NCI-H774 (cell line): Measurements from ENCODE around the gene CCDC141.

Experiments
- DNase-seq: peaks from one replicate; lab custom pipeline; 2025; lab: John Stamatoyannopoulos, UW

Gene CCDC141

GRCh38 chr2:178911039-178911438 is 138.9 kb downstream of the CCDC141 start:
- no peak for DNase-seq

- no peak for DNase-seq
These were observed 139.9 kb downstream of the CCDC141 start for GRCh38 chr2:178910005-178910404.

GRCh38 chr2:178909507-178909906 is 140.4 kb downstream of the CCDC141 start:
- no peak for DNase-seq

- DNase-seq = no peak
These were observed 141.1 kb downstream of the CCDC141 start for GRCh38 chr2:178908810-178909209.

- DNase-seq = no peak
These were observed 144.7 kb downstream of the CCDC141 start for GRCh38 chr2:178905261-178905660.

- no peak for DNase-seq
These were observed 150.3 kb downstream of the CCDC141 start for GRCh38 chr2:178899656-178900055.

GRCh38 chr2:178895872-178896271 is 154.1 kb downstream of the CCDC141 start:
- DNase-seq = no peak

- DNase-seq = no peak
These were observed 154.8 kb downstream of the CCDC141 start for GRCh38 chr2:178895171-178895570.

GRCh38 chr2:178892751-178893625 is 156.9 kb downstream of the CCDC141 start:
- no peak for DNase-seq

GRCh38 chr2:178891959-178892485 is 157.9 kb downstream of the CCDC141 start:
- no peak for DNase-seq

- DNase-seq = peak; percentile 30
These were observed 158.5 kb downstream of the CCDC141 start for GRCh38 chr2:178891265-178891958.

- DNase-seq = no peak
These were observed 163.9 kb downstream of the CCDC141 start for GRCh38 chr2:178886006-178886405.

GRCh38 chr2:178884440-178884839 is 165.5 kb downstream of the CCDC141 start:
- DNase-seq = no peak

- DNase-seq = no peak
These were observed 167.1 kb downstream of the CCDC141 start for GRCh38 chr2:178882666-178883440.

- DNase-seq = no peak
These were observed 168.9 kb downstream of the CCDC141 start for GRCh38 chr2:178881075-178881474.

GRCh38 chr2:178880257-178880656 is 169.7 kb downstream of the CCDC141 start:
- DNase-seq = no peak

GRCh38 chr2:178877874-178878273 is 172.1 kb downstream of the CCDC141 start:
- DNase-seq = no peak

- no peak for DNase-seq
These were observed 175.3 kb downstream of the CCDC141 start for GRCh38 chr2:178874529-178875240.

GRCh38 chr2:178873912-178874311 is 176.0 kb downstream of the CCDC141 start:
- no peak for DNase-seq

- no peak for DNase-seq
These were observed 178.4 kb downstream of the CCDC141 start for GRCh38 chr2:178871536-178871935.

- DNase-seq = no peak
These were observed 179.2 kb downstream of the CCDC141 start for GRCh38 chr2:178870703-178871102.

- DNase-seq = no peak
These were observed 183.9 kb downstream of the CCDC141 start for GRCh38 chr2:178865999-178866398.
